PC-9 (cell line): ENCODE data around the gene BTN3A1.

Source experiments
- CTCF ChIP-seq: fragments of 200-600 bp; sonication (generic); conservative IDR thresholded peaks from 2 replicates; pipeline ENCODE4 v1.6.1; 2017; ENCODE audit warnings: mixed run types, antibody characterized with exemption, mild to moderate bottlenecking, moderate library complexity
- EZH2 ChIP-seq: fragments of 200-600 bp; sonication (generic); IDR thresholded peaks from 2 replicates; pipeline ENCODE4 v1.8.0; 2017; ENCODE audit warnings: antibody characterized with exemption, low read depth

- TF ChIP-seq CTCF, result no peak
- no peak for TF ChIP-seq EZH2
Observed at GRCh38 chr6:26430787-26431186, 28.7 kb downstream of the BTN3A1 start.
